Measurements from ENCODE around the gene SPATA17. TPM values are rescaled to one million over a fixed set of nuclear protein-coding genes. Genes with fewer than 3 reads are reported as not detected.

The SPATA17 gene
- total RNA-seq, 4 donors from 2014 or later = 2.6 TPM; not detected in 3

GRCh38 chr1:217911908-217912307 is 280.8 kb downstream of the SPATA17 start:
- H3K27me3 ChIP-seq = no peaks in the 10 kb centered on the region
- H3K36me3 ChIP-seq = no peaks in the 10 kb centered on the region
- no peaks in the 10 kb centered on the region for H3K4me1 ChIP-seq
- no peak overlapping the region for H3K4me3 ChIP-seq
- no peak for DNase-seq
- H3K9me3 ChIP-seq = no peaks in the 10 kb centered on the region
- TF ChIP-seq POLR2A (IDR thresholded peaks at IDR 0.05) (no peak), CTCF (IDR thresholded peaks at IDR 0.05) (no peak)
- no peak overlapping the region for H3K27ac ChIP-seq

GRCh38 chr1:217917281-217917887 is 286.2 kb downstream of the SPATA17 start:
- TF ChIP-seq POLR2A (IDR thresholded peaks at IDR 0.05) = no peak
- TF ChIP-seq CTCF (IDR thresholded peaks at IDR 0.05) = no peak
- no peak for DNase-seq

GRCh38 chr1:217919683-217920388 is 288.7 kb downstream of the SPATA17 start:
- Histone ChIP-seq H3K27ac (no peak overlapping the region), H3K9me3 (no peaks in the 10 kb centered on the region), H3K4me3 (no peak overlapping the region), H3K36me3 (no peaks in the 10 kb centered on the region), H3K27me3 (no peaks in the 10 kb centered on the region), H3K4me1 (no peaks in the 10 kb centered on the region)
- TF ChIP-seq POLR2A (IDR thresholded peaks at IDR 0.05) (no peak), CTCF (IDR thresholded peaks at IDR 0.05) (no peak)
- DNase-seq = no peak

More at GRCh38 chr1:217917281-217917887, 286.2 kb downstream of the SPATA17 start:
- Histone ChIP-seq H3K4me1 (no peaks in the 10 kb centered on the region), H3K27ac (no peak overlapping the region), H3K4me3 (no peak overlapping the region), H3K9me3 (no peaks in the 10 kb centered on the region), H3K36me3 (no peaks in the 10 kb centered on the region), H3K27me3 (no peaks in the 10 kb centered on the region)

Small RNAs within 50 kb of the gene (small RNA-seq; reads per million reads assigned to genes)
- 0 reads per million in 2 donors for gene UBBP2

Other genes with a start within 250 kb of the SPATA17 start
- 10 to 100 TPM; 17.5 to 38.0 (median 24.7) TPM for gene GPATCH2, start 254 bp upstream of the SPATA17 start, total RNA-seq